H1 (cell line): Measurements from ENCODE around the gene KYNU. TPM values are rescaled to one million over a fixed set of nuclear protein-coding genes. Genes with fewer than 3 reads are reported as not detected.

Source experiments
- CTCF ChIA-PET: fragments of 300-600 bp; sonication (Branson Sonifier 250); formaldehyde crosslinking; loops from one replicate; lab custom pipeline; 2021; ENCODE audit not compliant: partially characterized antibody; lab: Charles Lee
- POLR2A ChIA-PET: fragments of 300-600 bp; sonication (Branson Sonifier 250); formaldehyde crosslinking; loops from one replicate; lab custom pipeline; 2021; ENCODE audit warnings: inconsistent platforms; ENCODE audit not compliant: partially characterized antibody; lab: Charles Lee
- DNase-seq, 2 experiments: peaks; one replicate each; pipeline versions ENCODE4 v3.0.0 to v3.0.0-alpha.2; 2010 to 2022; ENCODE audit warnings: low spot score in 2 of 2, low read depth in 1 of 2, mixed read lengths in 1 of 2
- FAIRE-seq: peaks from 2 replicates; lab custom pipeline; 2011; peaks lifted over from hg19 to GRCh38; lab: Jason Lieb, UNC
- H2AFZ ChIP-seq: 2 replicates; pipeline ENCODE4 v1.8.1; 2012; ENCODE audit warnings: low read length, inconsistent platforms
- H2AK5ac ChIP-seq: 2 replicates; pipeline ENCODE4 v1.6.1; 2013; ENCODE audit warnings: low read depth, low read length
- H2BK120ac ChIP-seq: replicated peaks from 2 replicates; pipeline ENCODE3; 2013; ENCODE audit warnings: low read depth, low read length, inconsistent platforms
- H2BK12ac ChIP-seq: 2 replicates; pipeline ENCODE4 v1.6.1; 2013; ENCODE audit warnings: low read depth, low read length
- H2BK15ac ChIP-seq: 2 replicates; pipeline ENCODE4 v1.6.1; 2013; ENCODE audit warnings: low read length
- H2BK20ac ChIP-seq: 2 replicates; pipeline ENCODE4 v1.6.1; 2013; ENCODE audit warnings: low read length
- H2BK5ac ChIP-seq: 2 replicates; pipeline ENCODE4 v1.6.1; 2013; ENCODE audit warnings: low read depth, low read length
- H3K14ac ChIP-seq: 2 replicates; pipeline ENCODE4 v1.6.1; 2013; ENCODE audit warnings: inconsistent platforms; ENCODE audit not compliant: insufficient read length
- H3K18ac ChIP-seq: 2 replicates; pipeline ENCODE4 v1.6.1; 2013; ENCODE audit warnings: low read length; ENCODE audit errors: extremely low read depth
- H3K23ac ChIP-seq: 2 replicates; pipeline ENCODE4 v1.6.1; 2013; ENCODE audit warnings: inconsistent platforms; ENCODE audit not compliant: insufficient read length
- H3K23me2 ChIP-seq: 2 replicates; pipeline ENCODE4 v1.6.1; 2013; ENCODE audit warnings: low read depth, low read length
- H3K27ac ChIP-seq: 2 replicates; pipeline ENCODE4 v1.6.1; 2011; ENCODE audit warnings: low read depth, low read length, inconsistent platforms
- H3K27me3 ChIP-seq, 4 experiments: replicated peaks in 1 of 4; 1 replicate in 1 of 4; 2 replicates in 3 of 4; pipeline versions ENCODE4 v1.6.1 to v1.8.1; 2011 to 2013; ENCODE audit warnings: low read length in 3 of 4, mild to moderate bottlenecking in 3 of 4, inconsistent platforms in 2 of 4, mixed read lengths in 2 of 4, moderate library complexity in 1 of 4; ENCODE audit not compliant: control insufficient read depth in 3 of 4, insufficient read depth in 3 of 4; ENCODE audit errors: extremely low read depth in 1 of 4
- H3K36me3 ChIP-seq, 4 experiments: 2 replicates each; pipeline versions ENCODE4 v1.6.1 to v1.8.1; 2011 to 2013; ENCODE audit warnings: mild to moderate bottlenecking in 4 of 4, low read length in 3 of 4, moderate library complexity in 2 of 4, control low read depth in 1 of 4, inconsistent platforms in 1 of 4; ENCODE audit not compliant: insufficient read depth in 4 of 4, control insufficient read depth in 2 of 4
- H3K4ac ChIP-seq: replicated peaks from 2 replicates; pipeline ENCODE3; 2013; ENCODE audit warnings: low read length, low read depth, mixed read lengths, inconsistent platforms; ENCODE audit not compliant: insufficient read length
- H3K4me1 ChIP-seq, 4 experiments: replicated peaks in 1 of 4; 1 replicate in 1 of 4; 2 replicates in 3 of 4; pipeline versions ENCODE4 v1.6.1 to v1.8.1; 2011 to 2013; ENCODE audit warnings: low read length in 3 of 4, inconsistent platforms in 2 of 4, mixed read lengths in 1 of 4; ENCODE audit not compliant: insufficient read depth in 4 of 4, control insufficient read depth in 3 of 4
- H3K4me2 ChIP-seq, 2 experiments: 2 replicates each; pipeline versions ENCODE4 v1.6.1 to v1.8.1; 2011 to 2013; ENCODE audit warnings: low read depth in 2 of 2, low read length in 2 of 2, control low read depth in 1 of 2, inconsistent platforms in 1 of 2, mild to moderate bottlenecking in 1 of 2; ENCODE audit not compliant: insufficient read depth in 1 of 2
- H3K4me3 ChIP-seq, 4 experiments: fragments of 200-600, 300-600 bp in 1 of 4; sonication (generic), shearing (Covaris generic), sonication (Bioruptor Twin) in 1 of 4; 2 replicates each; pipeline versions ENCODE4 v1.5.1 to v1.8.1; 2011 to 2016; ENCODE audit warnings: low read length in 4 of 4, low read depth in 3 of 4, control low read depth in 2 of 4, inconsistent platforms in 2 of 4, mild to moderate bottlenecking in 2 of 4, mixed read lengths in 1 of 4, moderate library complexity in 1 of 4; ENCODE audit not compliant: insufficient read depth in 2 of 4; ENCODE audit errors: extremely low read depth in 1 of 4
- H3K56ac ChIP-seq: replicated peaks from 2 replicates; pipeline ENCODE3; 2013; ENCODE audit warnings: low read depth, mild to moderate bottlenecking, mixed read lengths, low read length, inconsistent platforms; ENCODE audit not compliant: insufficient read length
- H3K79me1 ChIP-seq: 2 replicates; pipeline ENCODE4 v1.6.1; 2013; ENCODE audit warnings: low read depth, low read length, control low read depth
- H3K79me2 ChIP-seq, 2 experiments: 2 replicates each; pipeline versions ENCODE4 v1.6.1 to v1.8.1; 2012 to 2013; ENCODE audit warnings: low read length in 2 of 2, mild to moderate bottlenecking in 2 of 2, inconsistent platforms in 1 of 2; ENCODE audit not compliant: insufficient read depth in 2 of 2, control insufficient read depth in 1 of 2
- H3K9ac ChIP-seq, 4 experiments: replicated peaks in 1 of 4; 1 replicate in 1 of 4; 2 replicates in 3 of 4; pipeline versions ENCODE4 v1.6.1 to v1.8.1; 2011 to 2013; ENCODE audit warnings: low read depth in 3 of 4, low read length in 3 of 4, control low read depth in 2 of 4, mild to moderate bottlenecking in 2 of 4, moderate library complexity in 2 of 4, inconsistent platforms in 1 of 4; ENCODE audit errors: extremely low read depth in 1 of 4
- H3K9me3 ChIP-seq, 2 experiments: 2 replicates each; pipeline versions ENCODE4 v1.6.1 to v1.8.1; 2012 to 2013; ENCODE audit warnings: mild to moderate bottlenecking in 2 of 2, moderate library complexity in 2 of 2, control low read depth in 1 of 2, inconsistent platforms in 1 of 2, low read depth in 1 of 2, low read length in 1 of 2, mixed read lengths in 1 of 2; ENCODE audit not compliant: insufficient read depth in 2 of 2
- H4K20me1 ChIP-seq, 2 experiments: replicated peaks in 1 of 2; 2 replicates each; pipeline versions ENCODE3 to v1.8.1; 2011 to 2013; ENCODE audit warnings: inconsistent platforms in 2 of 2, low read length in 2 of 2, mild to moderate bottlenecking in 1 of 2; ENCODE audit not compliant: insufficient read depth in 2 of 2, control insufficient read depth in 1 of 2
- H4K5ac ChIP-seq: 2 replicates; pipeline ENCODE4 v1.6.1; 2013; ENCODE audit warnings: low read length, low read depth, mixed read lengths, inconsistent platforms; ENCODE audit not compliant: insufficient read length
- H4K8ac ChIP-seq: 2 replicates; pipeline ENCODE4 v1.8.0; 2013; ENCODE audit warnings: mild to moderate bottlenecking, moderate library complexity, low read length, inconsistent platforms; ENCODE audit not compliant: insufficient read depth; ENCODE audit errors: extremely low read depth
- H4K91ac ChIP-seq: replicated peaks from 2 replicates; pipeline ENCODE3; 2013; ENCODE audit warnings: low read length, mixed read lengths, inconsistent platforms; ENCODE audit not compliant: insufficient read length
- BRCA1 ChIP-seq: IDR thresholded peaks from 2 replicates; pipeline ENCODE4 v1.6.1; 2012; ENCODE audit warnings: low read depth, low read length, improper control_type of control experiment
- CEBPB ChIP-seq: IDR thresholded peaks from 2 replicates; pipeline ENCODE4 v1.6.1; 2012; ENCODE audit warnings: low read depth, low read length
- EZH2 ChIP-seq: fragments of 200-600 bp; sonication (generic); IDR thresholded peaks from 2 replicates; pipeline ENCODE4 v1.7.1; 2012; ENCODE audit warnings: low read depth, mild to moderate bottlenecking, moderate library complexity, low read length, inconsistent platforms; ENCODE audit not compliant: severe bottlenecking
- NRF1 ChIP-seq: IDR thresholded peaks from 2 replicates; pipeline ENCODE4 v1.6.1; 2011; ENCODE audit warnings: mild to moderate bottlenecking, low read depth, low read length, improper control_type of control experiment
- SAP30 ChIP-seq: fragments of 300-600 bp; sonication (generic); IDR thresholded peaks from 2 replicates; pipeline ENCODE4 v1.7.1; 2012; ENCODE audit warnings: low read length, moderate library complexity, mild to moderate bottlenecking, inconsistent platforms; ENCODE audit not compliant: insufficient read depth, insufficient replicate concordance
- TAF7 ChIP-seq: optimal IDR thresholded peaks from 2 replicates; pipeline ENCODE3; 2011; ENCODE audit warnings: low read depth, mild to moderate bottlenecking, inconsistent platforms, low read length, moderate library complexity, borderline replicate concordance
- WGBS, 2 experiments: shearing (Covaris generic) in 1 of 2; methylation state at CpG; one replicate each; pipeline versions ENCODE4 v1.1.6 to v1.1.7; 2013 to 2015; ENCODE audit warnings: low lambda C conversion rate in 2 of 2, mixed read lengths in 2 of 2, inconsistent platforms in 1 of 2, low coverage in 1 of 2, missing lambda C conversion rate in 1 of 2; ENCODE audit not compliant: insufficient replicate concordance in 2 of 2, insufficient coverage in 1 of 2, insufficient read length in 1 of 2; ENCODE audit errors: extremely low coverage in 1 of 2, missing lambda C conversion rate in 1 of 2; 5-methylcytosine and 5-hydroxymethylcytosine counted together
- polyA plus RNA-seq, 7 experiments: library from polyadenylated mRNA; depleted of rRNA in 3 of 7; stranded (reverse) in 5 of 7; unstranded in 2 of 7; fragments of >200 nt in 5 of 7; fragments of 200-250 nt in 2 of 7; gene quantifications; 1 replicate in 5 of 7; 2 replicates in 1 of 7; 4 replicates in 1 of 7; pipeline versions ENCODE4 v1.2.1 to v1.2.3, GENCODE V29; 2011 to 2013; ENCODE audit warnings: missing spikeins in 2 of 7, mixed read lengths in 2 of 7
- total RNA-seq: library from RNA; stranded (reverse); fragmentation: NEBNext Ultra II Directional; extraction: Animal tissue kit (Norgen Biotek cat#: 25700); gene quantifications from 2 replicates; pipeline ENCODE4 v1.2.1, GENCODE V29; 2021
- TF ChIP-seq, protein P1 (sequence below): IDR thresholded peaks from 2 replicates; pipeline ENCODE4 v1.6.1; 2012; ENCODE audit warnings: inconsistent platforms

The KYNU gene
- total and polyA plus RNA-seq, 2 of the 8 experiments (the other 6 are each of a cell fraction or from before 2014, with no cell fraction given), result 0.09 to 0.13 TPM

DNA sequence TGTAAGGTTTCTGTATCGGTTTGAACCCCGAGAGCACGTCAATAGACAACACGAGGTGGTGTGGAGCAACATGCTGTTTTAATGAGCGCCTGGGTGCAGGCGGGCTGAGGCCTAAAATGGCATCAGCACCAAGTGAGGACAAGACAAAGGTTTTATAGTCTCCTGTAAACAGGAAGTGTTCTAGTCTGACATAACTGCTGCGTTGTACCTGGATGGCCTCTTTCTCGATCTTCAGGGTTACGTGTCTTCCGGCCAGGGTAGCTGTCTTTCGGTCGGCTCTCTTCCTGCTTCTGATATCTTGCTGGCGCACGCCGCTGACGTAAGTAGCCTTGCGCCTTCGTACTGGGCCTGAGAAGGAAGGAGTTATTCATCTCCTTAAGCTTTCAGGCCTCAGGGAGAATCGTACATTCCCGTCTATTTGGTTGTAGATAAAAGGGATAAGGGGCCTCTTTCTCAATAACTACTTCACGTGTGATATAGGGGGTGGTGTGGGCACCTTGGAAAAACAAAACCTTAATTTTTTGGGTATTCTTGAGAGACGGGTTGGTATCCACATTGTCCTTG is 53.5 kb downstream of the KYNU start:
- Histone ChIP-seq H4K5ac (no peak overlapping the region), H2BK20ac (no peak overlapping the region), H2AFZ (no peak overlapping the region), H2BK5ac (no peak overlapping the region), H2BK15ac (no peak overlapping the region), H4K91ac (no peak overlapping the region), H3K4me1 (no peaks in the 10 kb centered on the region), H3K36me3 (no peaks in the 10 kb centered on the region), H3K56ac (no peak overlapping the region), H3K79me2 (no peaks in the 10 kb centered on the region), H3K9ac (no peak overlapping the region), H3K18ac (no peak overlapping the region), H3K14ac (no peak overlapping the region), H3K4me2 (no peak overlapping the region), H2BK12ac (no peak overlapping the region), H2BK120ac (no peak overlapping the region), H3K23ac (no peak overlapping the region), H3K27me3 (no peaks in the 10 kb centered on the region; a peak in 1 of 7 replicates), H3K79me1 (no peaks in the 10 kb centered on the region), H4K20me1 (no peaks in the 10 kb centered on the region), H3K4ac (no peak overlapping the region), H3K4me3 (no peak overlapping the region), H3K9me3 (no peaks in the 10 kb centered on the region), H2AK5ac (no peak overlapping the region), H3K23me2 (no peaks in the 10 kb centered on the region), H4K8ac (no peak overlapping the region), H3K27ac (no peak overlapping the region)
- no peak for DNase-seq
- TF ChIP-seq TAF7 (no peak), SAP30 (no peak), NRF1 (no peak), CEBPB (no peak), EZH2 (no peak), BRCA1 (no peak)
- TF ChIP-seq, protein P1, sequence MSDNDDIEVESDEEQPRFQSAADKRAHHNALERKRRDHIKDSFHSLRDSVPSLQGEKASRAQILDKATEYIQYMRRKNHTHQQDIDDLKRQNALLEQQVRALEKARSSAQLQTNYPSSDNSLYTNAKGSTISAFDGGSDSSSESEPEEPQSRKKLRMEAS, result no peak
- WGBS, 2 experiments, result 96% methylated on average over 22 of the region's 22 CpGs; no CpG with 5 or more reads in 1 of the 2 experiments
- ChIA-PET CTCF (no interaction called here), POLR2A (no interaction called here)
- FAIRE-seq, result no peak
